ENCODE measurements around the gene NATD1. TPM values are rescaled to one million over a fixed set of nuclear protein-coding genes. Genes with fewer than 3 reads are reported as not detected.

NATD1 gene
- total and polyA plus RNA-seq, 2 of the 8 experiments (the other 6 are each of a cell fraction or from before 2014, with no cell fraction given) = 5.4 to 8.4 TPM

GRCh38 chr17:21208352-21208751 lies 44.9 kb downstream of the NATD1 start:
- 92% methylated on average over 7 of the region's 7 CpGs; no CpG with 5 or more reads in 1 of the 2 experiments for WGBS, 2 experiments (ENCODE audit: extremely low coverage in 1 of 2, insufficient coverage in 1 of 2, insufficient read length in 1 of 2, insufficient replicate concordance in 2 of 2, low coverage in 1 of 2, low lambda C conversion rate in 2 of 2, missing lambda C conversion rate in 1 of 2)
- CTCF ChIA-PET (ENCODE audit: partially characterized antibody) = no interaction called here
- POLR2A ChIA-PET (ENCODE audit: partially characterized antibody) = interaction anchor here (1.1 kb wide), 1 partner anchor 79 kb away, joined by 3 read pairs; no protein-coding TSS in a partner anchor
- TF ChIP-seq SP4 (IDR thresholded peaks at IDR 0.05; ENCODE audit: low read length) (no peak), TEAD4 (IDR thresholded peaks at IDR 0.05; ENCODE audit: low read depth, low read length) (no peak), EZH2 (IDR thresholded peaks at IDR 0.05; ENCODE audit: low read depth, low read length, severe bottlenecking) (no peak), MAFK (IDR thresholded peaks at IDR 0.05; ENCODE audit: low read depth, low read length) (no peak), SIN3A (conservative IDR thresholded peaks at IDR 0.05 in 1 of 2, IDR thresholded peaks at IDR 0.05 in 1 of 2; ENCODE audit: low read depth in 1 of 2, low read length in 2 of 2) (no peak), KDM5A (IDR thresholded peaks at IDR 0.05; ENCODE audit: low read length) (no peak), GTF2F1 (IDR thresholded peaks at IDR 0.05; ENCODE audit: borderline replicate concordance, low read depth, low read length) (no peak)

More at GRCh38 chr17:21208352-21208751, 44.9 kb downstream of the NATD1 start:
- no peak overlapping the region for H2AK5ac ChIP-seq (ENCODE audit: low read depth, low read length)
- peaks cover 0 to 11% (median 4%) of the 10 kb centered on the region in 4 experiments; a peak in 5 of 7 replicates for H3K4me1 ChIP-seq (replicated peaks in 1 of 4; ENCODE audit: control insufficient read depth in 3 of 4, insufficient read depth in 4 of 4, low read length in 3 of 4)
- no peak overlapping the region for H2BK120ac ChIP-seq (replicated peaks; ENCODE audit: low read depth, low read length)
- H3K56ac ChIP-seq (replicated peaks; ENCODE audit: insufficient read length, low read depth, low read length) = no peak overlapping the region
- H2BK20ac ChIP-seq (ENCODE audit: low read length) = no peak overlapping the region
- H4K91ac ChIP-seq (replicated peaks; ENCODE audit: insufficient read length, low read length) = no peak overlapping the region
- H2BK5ac ChIP-seq (ENCODE audit: low read depth, low read length) = no peak overlapping the region
- no peak overlapping the region for H3K14ac ChIP-seq (ENCODE audit: insufficient read length)
- H3K23me2 ChIP-seq (ENCODE audit: low read depth, low read length) = no peaks in the 10 kb centered on the region; the same call in 1 of the 2 replicates
- no peak overlapping the region for H2AFZ ChIP-seq (ENCODE audit: low read length)
- H3K23ac ChIP-seq (ENCODE audit: insufficient read length) = no peak overlapping the region
- H3K27me3 ChIP-seq (replicated peaks in 1 of 4; ENCODE audit: control insufficient read depth in 3 of 4, extremely low read depth in 1 of 4, insufficient read depth in 3 of 4, low read length in 3 of 4) = no peaks in the 10 kb centered on the region; a peak in 1 of 7 replicates
- no peaks in the 10 kb centered on the region for H3K9me3 ChIP-seq (ENCODE audit: insufficient read depth in 2 of 2, low read depth in 1 of 2, low read length in 1 of 2)
- H3K18ac ChIP-seq (ENCODE audit: extremely low read depth, low read length) = no peak overlapping the region
- H4K5ac ChIP-seq (ENCODE audit: insufficient read length, low read depth, low read length) = no peak overlapping the region
- no peak for FAIRE-seq
- H3K4me3 ChIP-seq (ENCODE audit: extremely low read depth in 1 of 4, insufficient read depth in 2 of 4, low read depth in 3 of 4, low read length in 4 of 4) = no peak overlapping the region
- no peak overlapping the region for H3K4me2 ChIP-seq (ENCODE audit: insufficient read depth in 1 of 2, low read depth in 2 of 2, low read length in 2 of 2)
- DNase-seq (ENCODE audit: low read depth in 1 of 2, low spot score in 2 of 2) = no peak
- H3K4ac ChIP-seq (replicated peaks; ENCODE audit: insufficient read length, low read depth, low read length) = no peak overlapping the region
- H3K79me2 ChIP-seq (ENCODE audit: control insufficient read depth in 1 of 2, insufficient read depth in 2 of 2, low read length in 2 of 2) = peaks cover 54 to 98% of the 10 kb centered on the region in 2 experiments
- peaks cover 0 to 18% (median 4%) of the 10 kb centered on the region in 4 experiments; a peak in 4 of 8 replicates for H3K36me3 ChIP-seq (ENCODE audit: control insufficient read depth in 2 of 4, insufficient read depth in 4 of 4, low read length in 3 of 4)
- H2BK15ac ChIP-seq (ENCODE audit: low read length) = no peak overlapping the region
- peaks cover 39 to 48% of the 10 kb centered on the region in 2 experiments for H4K20me1 ChIP-seq (replicated peaks in 1 of 2; ENCODE audit: control insufficient read depth in 1 of 2, insufficient read depth in 2 of 2, low read length in 2 of 2)
- H3K79me1 ChIP-seq (ENCODE audit: low read depth, low read length) = peaks cover 26% of the 10 kb centered on the region
- H2BK12ac ChIP-seq (ENCODE audit: low read depth, low read length) = no peak overlapping the region
- no peak overlapping the region for H3K9ac ChIP-seq (replicated peaks in 1 of 4; ENCODE audit: extremely low read depth in 1 of 4, low read depth in 3 of 4, low read length in 3 of 4)
- H3K27ac ChIP-seq (ENCODE audit: low read depth, low read length) = no peak overlapping the region
- no peak overlapping the region for H4K8ac ChIP-seq (ENCODE audit: extremely low read depth, insufficient read depth, low read length)
